Neural cell (in vitro differentiated cells): ENCODE data around the gene CTF1. TPM values are rescaled to one million over a fixed set of nuclear protein-coding genes. Genes with fewer than 3 reads are reported as not detected.

Experiments used
- H2AFZ ChIP-seq: fragments of 200-600, 300-800 bp; sonication (generic), shearing (Covaris generic); 2 replicates; pipeline ENCODE4 v1.6.0; 2014; ENCODE audit warnings: low read depth, mild to moderate bottlenecking, antibody characterized with exemption, low read length, moderate library complexity
- H3F3A ChIP-seq: fragments of 200-600 bp; shearing (Covaris generic); 2 replicates; pipeline ENCODE4 v1.6.1; 2016; ENCODE audit warnings: mild to moderate bottlenecking, moderate library complexity, mixed read lengths, antibody characterized with exemption, low read length; ENCODE audit not compliant: insufficient read depth, poor library complexity, severe bottlenecking
- H3K27ac ChIP-seq: fragments of 200-600, 300-800 bp; sonication (generic), shearing (Covaris generic); 2 replicates; pipeline ENCODE4 v1.5.1; 2014; ENCODE audit warnings: mild to moderate bottlenecking, low read length, moderate library complexity
- H3K27me3 ChIP-seq: fragments of 300-800, 200-600 bp; sonication (generic), shearing (Covaris generic); 2 replicates; pipeline ENCODE4 v1.6.0; 2014; ENCODE audit warnings: mild to moderate bottlenecking, low read depth, low read length, moderate library complexity; ENCODE audit not compliant: insufficient read depth
- H3K36me3 ChIP-seq: fragments of 300-800, 200-600 bp; sonication (generic), shearing (Covaris generic); 2 replicates; pipeline ENCODE4 v1.5.1; 2014; ENCODE audit warnings: mild to moderate bottlenecking, antibody characterized with exemption, low read length, moderate library complexity; ENCODE audit not compliant: insufficient read depth
- H3K4me2 ChIP-seq: fragments of 300-800, 200-600 bp; sonication (generic), shearing (Covaris generic); 2 replicates; pipeline ENCODE4 v1.6.0; 2014; ENCODE audit warnings: mild to moderate bottlenecking, low read length
- H3K4me3 ChIP-seq: fragments of 300-800, 200-600 bp; sonication (generic), shearing (Covaris generic); 2 replicates; pipeline ENCODE4 v1.5.1; 2014; ENCODE audit warnings: mild to moderate bottlenecking, low read length, moderate library complexity
- H3K79me2 ChIP-seq: fragments of 200-600 bp; shearing (Covaris generic); replicated peaks from 2 replicates; pipeline ENCODE4 v1.6.0; 2014; ENCODE audit warnings: mild to moderate bottlenecking, low read length, moderate library complexity; ENCODE audit not compliant: insufficient read depth
- H3K9ac ChIP-seq: fragments of 300-800, 200-600 bp; sonication (generic), shearing (Covaris generic); 2 replicates; pipeline ENCODE4 v1.6.1; 2016; ENCODE audit warnings: mild to moderate bottlenecking, low read length, mixed read lengths
- H3K9me2 ChIP-seq: fragments of 200-600 bp; shearing (Covaris generic); 2 replicates; pipeline ENCODE4 v1.6.1; 2016; ENCODE audit warnings: mild to moderate bottlenecking, low read length, mixed read lengths; ENCODE audit not compliant: insufficient read depth
- H3K9me3 ChIP-seq: fragments of 200-600, 300-800 bp; sonication (generic), shearing (Covaris generic); 2 replicates; pipeline ENCODE4 v1.6.1; 2016; ENCODE audit warnings: mild to moderate bottlenecking, mixed run types, low read length, moderate library complexity, mixed read lengths
- H4K20me1 ChIP-seq: fragments of 200-600 bp; shearing (Covaris generic); 2 replicates; pipeline ENCODE4 v1.6.1; 2016; ENCODE audit warnings: mild to moderate bottlenecking, mixed run types; ENCODE audit not compliant: insufficient read depth
- CTCF ChIP-seq: fragments of 450-650 bp; IDR thresholded peaks from 2 replicates; pipeline ENCODE4 v1.5.1; 2014; ENCODE audit warnings: antibody characterized with exemption, mild to moderate bottlenecking, moderate library complexity; ENCODE audit not compliant: poor library complexity, severe bottlenecking
- EP300 ChIP-seq: fragments of 450-650 bp; conservative IDR thresholded peaks from 2 replicates; pipeline ENCODE4 v1.6.1; 2014; ENCODE audit warnings: antibody characterized with exemption, mild to moderate bottlenecking, moderate library complexity; ENCODE audit not compliant: poor library complexity, severe bottlenecking
- EZH2 ChIP-seq: fragments of 200-600, 300-800 bp; shearing (Covaris generic), sonication (generic); IDR thresholded peaks from 2 replicates; pipeline ENCODE4 v1.6.1; 2014; ENCODE audit warnings: antibody characterized with exemption, low read length, borderline replicate concordance, mild to moderate bottlenecking; ENCODE audit not compliant: insufficient read depth, poor library complexity, severe bottlenecking
- MXI1 ChIP-seq: fragments of 450-650 bp; conservative IDR thresholded peaks from 2 replicates; pipeline ENCODE4 v1.6.1; 2014; ENCODE audit warnings: antibody characterized with exemption, mild to moderate bottlenecking; ENCODE audit not compliant: poor library complexity, severe bottlenecking
- POLR2AphosphoS5 ChIP-seq: IDR thresholded peaks from 2 replicates; pipeline ENCODE4 v1.6.1; 2012
- RAD21 ChIP-seq: fragments of 450-650 bp; conservative IDR thresholded peaks from 2 replicates; pipeline ENCODE4 v1.6.1; 2014; ENCODE audit warnings: antibody characterized with exemption, mild to moderate bottlenecking, moderate library complexity
- REST ChIP-seq: IDR thresholded peaks from 2 replicates; pipeline ENCODE4 v1.6.1; 2012; ENCODE audit warnings: borderline replicate concordance
- SMC3 ChIP-seq: fragments of 450-650 bp; conservative IDR thresholded peaks from 2 replicates; pipeline ENCODE4 v1.6.1; 2014; ENCODE audit warnings: antibody characterized with exemption, mild to moderate bottlenecking, moderate library complexity; ENCODE audit not compliant: poor library complexity
- TAF1 ChIP-seq: IDR thresholded peaks from 2 replicates; pipeline ENCODE4 v1.6.1; 2012; ENCODE audit warnings: low read depth
- polyA plus RNA-seq: library from polyadenylated mRNA; depleted of rRNA; stranded (reverse); fragments of >200 nt; gene quantifications from 2 replicates; pipeline ENCODE4 v1.2.3, GENCODE V29; 2014

CTF1 gene
- polyA plus RNA-seq, 1 donor from 2014 or later: not detected

- no peaks in the 10 kb centered on the region for H3K9me2 ChIP-seq
- H3K79me2 ChIP-seq: peaks cover 7% of the 10 kb centered on the region
- no peaks in the 10 kb centered on the region for H4K20me1 ChIP-seq
- H3K27me3 ChIP-seq: no peaks in the 10 kb centered on the region
- H3K27ac ChIP-seq: no peak overlapping the region
- no peaks in the 10 kb centered on the region for H3K9me3 ChIP-seq
- no peak overlapping the region for H3K9ac ChIP-seq
- no peak overlapping the region for H2AFZ ChIP-seq
- TF ChIP-seq CTCF (peak; percentile 74), REST (no peak), EP300 (no peak), EZH2 (no peak), MXI1 (no peak), RAD21 (peak; percentile 64), SMC3 (peak; percentile 63)
- H3K4me2 ChIP-seq: no peak overlapping the region
- H3F3A ChIP-seq: no peaks in the 10 kb centered on the region
- H3K4me3 ChIP-seq: no peak overlapping the region
- peaks cover 6% of the 10 kb centered on the region for H3K36me3 ChIP-seq
Measured at GRCh38 chr16:30941600-30942425, 45.4 kb downstream of the CTF1 start.

- no peak for TF ChIP-seq TAF1
- no peak for TF ChIP-seq POLR2AphosphoS5
- TF ChIP-seq REST: no peak
- Histone ChIP-seq H3K9ac (no peak overlapping the region), H3K4me3 (no peak overlapping the region)
Measured at GRCh38 chr16:30942426-30942806, 46.0 kb downstream of the CTF1 start.

More at GRCh38 chr16:30942426-30942806, 46.0 kb downstream of the CTF1 start:
- Histone ChIP-seq H3F3A (no peaks in the 10 kb centered on the region), H3K36me3 (peaks cover 6% of the 10 kb centered on the region), H3K27me3 (no peaks in the 10 kb centered on the region), H2AFZ (no peak overlapping the region), H4K20me1 (no peaks in the 10 kb centered on the region), H3K9me2 (no peaks in the 10 kb centered on the region), H3K27ac (no peak overlapping the region), H3K79me2 (peaks cover 7% of the 10 kb centered on the region), H3K4me2 (no peak overlapping the region), H3K9me3 (no peaks in the 10 kb centered on the region)
